Measurements from ENCODE around the gene SMARCAD1.

Gene SMARCAD1

GRCh38 chr4:94228493-94229216 is 21.0 kb downstream of the SMARCAD1 start:
- no peak for DNase-seq (ENCODE audit: low read depth)

- no peak for DNase-seq (ENCODE audit: low read depth)
Observed at GRCh38 chr4:94232519-94232918, 24.9 kb downstream of the SMARCAD1 start.

- no peak for DNase-seq (ENCODE audit: low read depth)
Observed at GRCh38 chr4:94235825-94236224, 28.2 kb downstream of the SMARCAD1 start.

- DNase-seq (ENCODE audit: low read depth) = no peak
Observed at GRCh38 chr4:94237271-94237670, 29.6 kb downstream of the SMARCAD1 start.

GRCh38 chr4:94238160-94238559 is 30.5 kb downstream of the SMARCAD1 start:
- DNase-seq (ENCODE audit: low read depth) = no peak

GRCh38 chr4:94240384-94240783 is 32.7 kb downstream of the SMARCAD1 start:
- DNase-seq (ENCODE audit: low read depth) = no peak

- no peak for DNase-seq (ENCODE audit: low read depth)
Observed at GRCh38 chr4:94244087-94244828, 36.6 kb downstream of the SMARCAD1 start.

GRCh38 chr4:94244829-94245185 is 37.1 kb downstream of the SMARCAD1 start:
- no peak for DNase-seq (ENCODE audit: low read depth)

- DNase-seq (ENCODE audit: low read depth) = no peak
Observed at GRCh38 chr4:94251094-94251493, 43.4 kb downstream of the SMARCAD1 start.

GRCh38 chr4:94253036-94253435 is 45.4 kb downstream of the SMARCAD1 start:
- DNase-seq (ENCODE audit: low read depth) = no peak

- no peak for DNase-seq (ENCODE audit: low read depth)
Observed at GRCh38 chr4:94256144-94256783, 48.6 kb downstream of the SMARCAD1 start.

GRCh38 chr4:94256828-94257227 is 49.2 kb downstream of the SMARCAD1 start:
- DNase-seq (ENCODE audit: low read depth) = no peak

GRCh38 chr4:94262163-94263016 is 54.7 kb downstream of the SMARCAD1 start:
- no peak for DNase-seq (ENCODE audit: low read depth)

GRCh38 chr4:94267037-94267436 is 59.4 kb downstream of the SMARCAD1 start:
- no peak for DNase-seq (ENCODE audit: low read depth)

GRCh38 chr4:94271248-94271647 is 63.6 kb downstream of the SMARCAD1 start:
- DNase-seq (ENCODE audit: low read depth) = no peak

GRCh38 chr4:94274912-94275311 is 67.2 kb downstream of the SMARCAD1 start:
- DNase-seq (ENCODE audit: low read depth) = peak; percentile 6

GRCh38 chr4:94276204-94276603 is 68.5 kb downstream of the SMARCAD1 start:
- no peak for DNase-seq (ENCODE audit: low read depth)

GRCh38 chr4:94277534-94277933 is 69.9 kb downstream of the SMARCAD1 start:
- DNase-seq (ENCODE audit: low read depth) = no peak

- DNase-seq (ENCODE audit: low read depth) = no peak
Observed at GRCh38 chr4:94278781-94279180, 71.1 kb downstream of the SMARCAD1 start.

GRCh38 chr4:94284889-94285288 is 77.2 kb downstream of the SMARCAD1 start:
- DNase-seq (ENCODE audit: low read depth) = no peak

- DNase-seq (ENCODE audit: low read depth) = no peak
Observed at GRCh38 chr4:94285666-94286065, 78.0 kb downstream of the SMARCAD1 start.

GRCh38 chr4:94290245-94290644 is 82.6 kb downstream of the SMARCAD1 start:
- no peak for DNase-seq (ENCODE audit: low read depth)

All from non-pigmented ciliary epithelial cell (primary cell).